ENCODE results near the gene HLA-DQB2. TPM values are rescaled to one million over a fixed set of nuclear protein-coding genes. Genes with fewer than 3 reads are reported as not detected.

The HLA-DQB2 gene
- total and polyA plus RNA-seq, 10 of the 15 experiments (the other 5 are each of a cell fraction or from before 2014, with no cell fraction given): 0.28 to 27.1 (median 8.0) TPM

- TF ChIP-seq NR2C2 (IDR thresholded peaks at IDR 0.05; ENCODE audit: borderline replicate concordance, control insufficient read depth, insufficient read length, low read depth) (no peak), IRF5 (IDR thresholded peaks at IDR 0.05; ENCODE audit: borderline replicate concordance) (no peak), ZNF622 (IDR thresholded peaks at IDR 0.05) (no peak), RUNX3 (IDR thresholded peaks at IDR 0.05; ENCODE audit: low read length) (peak; percentile 35), ZBTB33 (IDR thresholded peaks at IDR 0.05) (no peak), BCL11A (IDR thresholded peaks at IDR 0.05; ENCODE audit: low read depth, low read length) (no peak), ZBTB11 (CRISPR knock-in tag; IDR thresholded peaks at IDR 0.05) (no peak), ZNF217 (IDR thresholded peaks at IDR 0.05) (no peak), BRCA1 (IDR thresholded peaks at IDR 0.05; ENCODE audit: low read depth, low read length) (no peak), PAX5 (IDR thresholded peaks at IDR 0.05; ENCODE audit: borderline replicate concordance, low read depth, low read length) (no peak), SUZ12 (IDR thresholded peaks at IDR 0.05; ENCODE audit: unreplicated experiment) (no peak), NFYB (IDR thresholded peaks at IDR 0.05; ENCODE audit: insufficient read depth, low read depth, low read length) (no peak), YBX1 (IDR thresholded peaks at IDR 0.05) (no peak), NFIC (IDR thresholded peaks at IDR 0.05; ENCODE audit: low read depth, low read length) (no peak), TCF3 (IDR thresholded peaks at IDR 0.05; ENCODE audit: borderline replicate concordance, insufficient read depth, low read depth, low read length) (no peak), E2F8 (IDR thresholded peaks at IDR 0.05; ENCODE audit: low read depth, partially characterized antibody) (peak; percentile 48), E2F4 (IDR thresholded peaks at IDR 0.05; ENCODE audit: low read depth, low read length) (no peak)
These were observed 33.8 kb upstream of the HLA-DQB2 start (continued) for GRCh38 chr6:32796848-32797776.

Measured in GM12878 (cell line).